SW 1271 (cell line): ENCODE measurements around the gene CD72.
"Not testable (repeated sequence)": the region's sequence is repeated elsewhere in the genome, so short reads cannot be mapped to it uniquely, and the experiment has no call there.

Experiments
- DNase-seq, 2 experiments: peaks; one replicate each; lab custom pipeline; 2025; lab: John Stamatoyannopoulos, UW

The CD72 gene

DNA sequence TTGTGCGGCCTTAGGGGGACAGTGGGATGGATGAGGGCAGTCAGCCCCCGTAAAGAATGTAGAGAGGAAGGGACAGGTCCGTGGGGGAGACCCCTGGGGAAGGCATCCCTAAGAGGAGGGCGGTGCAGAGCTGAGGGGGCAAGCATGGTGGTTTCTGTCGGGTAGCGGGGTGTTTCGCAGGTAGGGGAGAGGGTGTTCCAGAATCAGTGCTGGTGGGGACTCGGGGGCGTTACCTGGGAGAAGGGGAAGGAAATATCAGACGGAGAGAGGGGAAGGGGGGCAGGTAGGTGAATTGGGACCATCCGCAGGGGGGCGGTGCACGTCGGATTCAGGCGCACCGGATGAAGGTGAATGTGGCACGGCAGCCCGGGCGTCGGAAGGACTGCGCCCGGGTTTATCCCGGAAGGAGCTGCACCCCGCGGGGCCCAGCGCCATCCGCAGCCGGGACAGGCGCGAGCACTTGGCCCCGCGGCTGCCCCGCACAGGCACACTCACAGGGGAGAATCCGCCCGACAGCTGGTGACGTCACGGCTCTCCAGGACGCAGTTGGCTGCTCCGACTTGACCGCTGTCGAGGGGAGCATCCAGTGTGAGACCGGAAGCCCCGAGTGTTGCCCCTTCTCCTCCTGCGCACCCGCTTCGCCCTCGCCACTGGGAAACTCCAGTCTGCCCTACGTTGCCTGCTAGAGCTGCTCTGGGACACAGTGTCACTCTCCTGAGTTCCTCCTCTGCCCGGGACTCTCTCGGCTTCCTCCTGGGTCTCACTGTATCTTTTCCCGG lies 1.3 kb downstream of the CD72 start:
- DNase-seq = peak in 1 of 2 experiments; percentile 19

- no peak for DNase-seq
These were observed 2.1 kb downstream of the CD72 start for GRCh38 chr9:35615981-35616680.

DNA sequence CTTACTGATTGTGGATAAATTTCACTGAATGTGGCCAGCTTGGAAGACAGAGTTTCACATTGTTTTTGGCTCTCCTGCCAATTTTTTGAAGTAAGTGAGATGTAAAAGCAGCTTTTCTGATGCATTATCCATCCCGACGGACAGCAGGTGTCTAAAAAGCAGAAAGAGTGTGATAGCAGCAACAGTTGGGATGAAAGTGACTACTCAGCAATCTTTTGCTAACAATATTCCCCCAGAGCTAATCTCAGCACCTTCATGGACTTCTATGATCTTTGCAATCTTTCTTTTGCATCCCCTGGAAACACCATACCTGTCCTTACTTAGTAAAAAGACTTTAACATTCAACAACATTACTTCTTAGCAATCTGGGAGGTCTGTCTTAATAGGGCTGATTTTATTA lies 5.4 kb downstream of the CD72 start:
- no peak for DNase-seq

GRCh38 chr9:35612066-35612465 lies 6.1 kb downstream of the CD72 start:
- DNase-seq = not testable (repeated sequence)

- DNase-seq = peak in 1 of 2 experiments; percentile 2
These were observed 6.9 kb downstream of the CD72 start for GRCh38 chr9:35611230-35611797.

GRCh38 chr9:35609820-35610163 lies 8.4 kb downstream of the CD72 start:
- no peak for DNase-seq

GRCh38 chr9:35609001-35609819 lies 9.0 kb downstream of the CD72 start:
- no peak for DNase-seq

DNA sequence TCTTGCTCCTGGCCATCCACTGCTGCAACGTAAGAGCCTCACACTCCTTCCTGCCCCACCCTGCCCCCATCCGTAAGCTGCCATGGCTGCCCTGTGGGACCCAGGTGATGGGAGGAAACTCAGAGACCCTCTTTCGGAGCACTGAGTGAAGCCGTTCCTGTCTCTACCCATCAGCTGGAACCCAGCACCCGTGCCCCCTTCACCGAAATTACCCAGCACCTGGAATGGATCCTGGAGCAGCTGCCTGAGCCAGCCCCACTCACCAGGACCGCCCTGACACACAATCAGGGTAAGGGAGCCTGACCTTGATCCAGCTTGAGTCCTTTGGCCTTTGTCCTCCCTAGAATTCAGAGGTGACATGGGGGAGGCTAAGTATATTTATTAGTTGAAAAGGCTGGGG lies 10.0 kb downstream of the CD72 start:
- DNase-seq = no peak

DNA sequence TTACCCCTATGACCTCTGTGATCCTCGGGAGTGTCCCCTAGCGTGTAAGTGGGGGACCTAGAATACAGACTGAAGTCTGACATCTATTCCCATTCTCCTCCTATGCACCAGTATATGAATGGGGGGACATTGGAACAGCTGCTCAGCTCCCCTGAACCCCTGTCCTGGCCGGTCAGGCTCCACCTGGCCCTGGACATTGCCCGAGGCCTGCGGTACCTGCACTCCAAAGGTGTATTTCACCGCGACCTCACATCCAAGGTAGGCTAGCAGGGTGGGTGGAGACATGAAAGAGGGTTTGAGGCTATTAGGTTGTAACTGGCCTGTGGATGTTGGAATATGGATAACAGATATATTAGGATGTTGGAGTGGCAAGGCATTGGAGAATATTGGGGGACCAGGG lies 11.5 kb downstream of the CD72 start:
- DNase-seq = no peak

DNA sequence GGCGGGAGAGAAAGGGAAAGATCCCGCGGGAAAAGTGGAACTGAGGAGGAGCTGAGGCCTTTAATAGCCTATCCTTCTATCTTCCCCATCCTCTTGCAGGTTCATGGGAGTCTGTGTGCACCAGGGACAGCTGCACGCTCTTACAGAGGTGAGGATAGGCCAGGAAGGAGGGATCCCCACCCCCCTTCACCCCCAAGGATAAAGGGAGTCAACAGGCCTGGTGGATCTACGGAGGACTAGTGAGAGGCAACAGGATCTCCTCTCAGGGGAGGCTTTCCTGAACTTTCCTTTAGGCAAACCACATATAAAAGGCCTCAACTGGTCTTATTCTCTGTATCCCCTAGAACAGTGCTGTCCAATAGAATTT lies 12.1 kb downstream of the CD72 start:
- DNase-seq = no peak

DNA sequence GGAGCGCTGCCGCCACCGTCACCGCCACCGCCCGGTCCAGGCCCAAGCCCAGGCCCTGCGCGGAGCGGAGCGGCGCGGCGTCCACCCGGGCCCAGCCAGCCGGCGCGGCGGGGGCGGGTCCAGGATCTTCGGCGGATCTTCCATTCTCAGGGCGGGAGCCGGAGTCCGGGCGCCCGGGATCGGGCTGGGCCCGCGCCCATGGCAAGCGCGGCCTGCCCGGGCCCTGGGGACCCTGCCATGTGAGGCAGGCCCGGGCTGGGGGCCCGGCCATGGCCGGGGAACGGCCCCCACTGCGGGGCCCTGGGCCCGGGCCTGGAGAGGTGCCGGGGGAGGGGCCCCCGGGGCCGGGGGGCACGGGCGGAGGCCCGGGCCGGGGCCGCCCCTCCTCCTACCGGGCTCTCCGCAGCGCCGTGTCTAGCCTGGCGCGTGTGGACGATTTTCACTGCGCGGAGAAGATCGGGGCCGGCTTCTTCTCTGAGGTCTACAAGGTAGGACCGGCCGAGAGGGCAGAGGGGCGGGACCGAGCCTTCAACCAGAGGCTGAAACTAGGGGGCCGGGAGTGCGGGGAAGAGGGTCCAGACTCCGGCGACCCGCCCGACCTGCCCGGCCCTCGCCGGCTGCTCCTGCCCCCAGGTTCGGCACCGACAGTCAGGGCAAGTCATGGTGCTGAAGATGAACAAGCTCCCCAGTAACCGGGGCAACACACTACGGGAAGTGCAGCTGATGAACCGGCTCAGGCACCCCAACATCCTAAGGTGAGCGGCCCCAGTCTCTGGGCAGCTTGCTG lies 12.7 kb downstream of the CD72 start:
- DNase-seq = no peak

DNA sequence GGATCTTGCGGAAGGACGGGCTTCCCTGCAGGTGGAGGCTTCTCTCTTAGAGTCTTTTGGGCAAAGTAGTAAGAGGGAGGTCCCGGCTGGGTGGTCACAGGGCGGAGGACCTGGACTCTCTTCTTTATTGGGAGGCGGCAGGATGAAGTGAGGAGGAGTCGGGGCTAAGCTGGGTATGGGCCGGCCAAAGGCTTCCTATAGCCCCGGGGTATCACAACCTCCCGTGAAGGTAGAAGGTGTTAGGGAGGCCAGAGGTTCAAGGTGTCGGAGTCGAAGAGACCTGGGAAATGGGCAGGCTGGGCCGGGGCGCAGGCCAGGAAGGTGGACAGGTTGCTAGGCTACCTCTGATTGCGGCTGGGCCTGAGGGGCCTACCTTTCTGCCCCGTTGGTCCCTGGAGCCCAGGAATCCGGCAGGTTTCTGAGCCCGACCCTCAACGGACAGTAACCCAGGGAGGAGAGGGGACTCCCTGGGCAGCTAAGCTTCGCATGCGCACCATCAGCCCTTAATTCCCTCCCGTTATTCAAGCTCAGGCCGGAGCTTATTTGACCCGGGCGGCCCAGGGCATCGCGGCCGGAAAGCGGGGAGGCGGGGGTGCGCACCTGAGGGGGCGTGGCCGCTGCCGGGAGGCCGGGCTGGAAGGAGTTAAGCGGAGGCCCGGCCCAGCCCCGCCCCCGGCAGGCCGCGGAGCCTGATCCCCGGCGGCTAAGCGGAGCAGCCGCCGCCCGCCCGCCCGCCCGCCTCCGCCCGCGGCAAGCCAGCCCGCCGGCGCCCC lies 13.4 kb downstream of the CD72 start, which contains the start of gene TESK1:
TESK1 (plus strand) TSS at position 685 of the 773 bp plus-strand sequence. CDS start 358 bp downstream, outside the sequence.
- peak; percentile 32 to 55 for DNase-seq

GRCh38 chr9:35603986-35604577 lies 14.1 kb downstream of the CD72 start:
- peak; percentile 91 to 96 for DNase-seq

GRCh38 chr9:35603506-35603985 lies 14.7 kb downstream of the CD72 start:
- no peak for DNase-seq

GRCh38 chr9:35599763-35600604 lies 18.2 kb downstream of the CD72 start:
- no peak for DNase-seq

GRCh38 chr9:35598866-35599590 lies 19.2 kb downstream of the CD72 start:
- no peak for DNase-seq

- not testable (repeated sequence) for DNase-seq
These were observed 21.3 kb downstream of the CD72 start for GRCh38 chr9:35596907-35597306.

DNA sequence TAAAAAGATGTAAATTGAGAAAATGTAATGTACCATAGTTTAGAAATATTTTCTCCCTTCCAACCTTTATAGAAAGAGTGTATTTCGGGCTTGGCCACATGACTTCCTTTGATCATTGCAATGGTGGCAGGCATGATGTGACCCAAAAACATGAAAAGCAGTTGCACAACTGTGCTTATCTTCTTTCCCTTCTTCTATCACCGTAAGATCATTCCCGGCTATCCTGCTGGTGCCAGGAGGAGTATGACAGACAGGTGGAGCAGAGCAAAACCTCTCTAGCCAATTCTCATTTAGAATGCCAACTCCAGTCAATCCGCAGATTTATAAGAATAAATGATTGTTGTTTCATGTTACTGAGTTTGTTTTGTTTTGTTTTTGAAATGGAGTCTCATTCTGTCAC lies 23.7 kb downstream of the CD72 start:
- DNase-seq = no peak

- no peak for DNase-seq
These were observed 24.6 kb downstream of the CD72 start for GRCh38 chr9:35593581-35593980.
